HepG2 (cell line): Measurements from ENCODE around the gene CBX2. TPM values are rescaled to one million over a fixed set of nuclear protein-coding genes. Genes with fewer than 3 reads are reported as not detected.

Experiments used
- ATF7-NPFF ChIP-seq: sonication (generic); formaldehyde crosslinking; IDR thresholded peaks from 2 replicates; pipeline ENCODE4 v1.8.1; 2023; ENCODE audit warnings: mild to moderate bottlenecking, low read depth, missing genetic modification reagents, moderate library complexity
- ATRX ChIP-seq: sonication (generic); formaldehyde crosslinking; IDR thresholded peaks from 2 replicates; pipeline ENCODE4 v1.4.0; 2020; ENCODE audit warnings: missing genetic modification reagents, borderline replicate concordance
- JUN ChIP-seq: sonication (generic); formaldehyde crosslinking; IDR thresholded peaks from 2 replicates; pipeline ENCODE4 v1.4.0; 2020; ENCODE audit warnings: mild to moderate bottlenecking, missing genetic modification reagents
- SATB2 ChIP-seq: sonication (generic); formaldehyde crosslinking; IDR thresholded peaks from 2 replicates; pipeline ENCODE4 v1.5.0; 2020; ENCODE audit warnings: missing genetic modification reagents
- SIN3B ChIP-seq: fragments of 150-350 bp; IDR thresholded peaks from 2 replicates; pipeline ENCODE4 v1.6.1; 2014; ENCODE audit warnings: low read length
- ZFP36L1 ChIP-seq: sonication (generic); formaldehyde crosslinking; IDR thresholded peaks from 2 replicates; pipeline ENCODE4 v1.8.0; 2022; ENCODE audit warnings: mild to moderate bottlenecking, missing genetic modification reagents, moderate library complexity
- ZNF276 ChIP-seq: sonication (generic); formaldehyde crosslinking; IDR thresholded peaks from 2 replicates; pipeline ENCODE4 v1.4.0; 2020; ENCODE audit warnings: mild to moderate bottlenecking, low read depth, missing genetic modification reagents
- ZNF281 ChIP-seq: sonication (generic); formaldehyde crosslinking; IDR thresholded peaks from 2 replicates; pipeline ENCODE4 v1.4.0; 2020; ENCODE audit warnings: missing genetic modification reagents, borderline replicate concordance
- ZNF615 ChIP-seq: sonication (generic); formaldehyde crosslinking; IDR thresholded peaks from 2 replicates; pipeline ENCODE4 v1.5.0; 2020; ENCODE audit warnings: mild to moderate bottlenecking, missing genetic modification reagents, borderline replicate concordance
- ZNF747 ChIP-seq: sonication (generic); formaldehyde crosslinking; IDR thresholded peaks from 2 replicates; pipeline ENCODE4 v1.8.1; 2023; ENCODE audit warnings: missing genetic modification reagents, mild to moderate bottlenecking, borderline replicate concordance
- polyA plus RNA-seq, 8 experiments: library from polyadenylated mRNA; depleted of rRNA in 3 of 8; stranded (reverse) in 7 of 8; unstranded in 1 of 8; fragments of >200 nt; fragmentation: Illumina TruSeq in 4 of 8; extraction: Trizol in 4 of 8; gene quantifications; 2 replicates each; pipeline versions ENCODE4 v1.2.1 to v1.2.3, GENCODE V29; 2011 to 2016; ENCODE audit warnings: low read depth in 4 of 8, missing spikeins in 1 of 8, mixed read lengths in 1 of 8; ENCODE audit not compliant: insufficient read depth in 1 of 8
- total RNA-seq, 5 experiments: library from RNA; depleted of rRNA; stranded (reverse); fragments of >200 nt; fragmentation: Illumina TruSeq; extraction: Trizol; gene quantifications; 2 replicates each; pipeline ENCODE4 v1.2.3, GENCODE V29; 2016; ENCODE audit warnings: low read depth in 1 of 5
- TF ChIP-seq, protein P1 (sequence below): sonication (generic); formaldehyde crosslinking; IDR thresholded peaks from 2 replicates; pipeline ENCODE4 v1.5.1; 2020; ENCODE audit warnings: missing genetic modification reagents, mild to moderate bottlenecking, borderline replicate concordance
- TF ChIP-seq, protein P2 (sequence below): sonication (generic); formaldehyde crosslinking; IDR thresholded peaks from 2 replicates; pipeline ENCODE4 v1.4.0; 2020; ENCODE audit warnings: mild to moderate bottlenecking, missing genetic modification reagents

CBX2 gene
- total and polyA plus RNA-seq, 2 of the 13 experiments (the other 11 are each of a cell fraction or from before 2014, with no cell fraction given), result 14.5 to 31.1 TPM

- TF ChIP-seq ZNF276 (CRISPR knock-in tag), result no peak
- TF ChIP-seq ATRX (CRISPR knock-in tag), result no peak
- TF ChIP-seq, protein P1, sequence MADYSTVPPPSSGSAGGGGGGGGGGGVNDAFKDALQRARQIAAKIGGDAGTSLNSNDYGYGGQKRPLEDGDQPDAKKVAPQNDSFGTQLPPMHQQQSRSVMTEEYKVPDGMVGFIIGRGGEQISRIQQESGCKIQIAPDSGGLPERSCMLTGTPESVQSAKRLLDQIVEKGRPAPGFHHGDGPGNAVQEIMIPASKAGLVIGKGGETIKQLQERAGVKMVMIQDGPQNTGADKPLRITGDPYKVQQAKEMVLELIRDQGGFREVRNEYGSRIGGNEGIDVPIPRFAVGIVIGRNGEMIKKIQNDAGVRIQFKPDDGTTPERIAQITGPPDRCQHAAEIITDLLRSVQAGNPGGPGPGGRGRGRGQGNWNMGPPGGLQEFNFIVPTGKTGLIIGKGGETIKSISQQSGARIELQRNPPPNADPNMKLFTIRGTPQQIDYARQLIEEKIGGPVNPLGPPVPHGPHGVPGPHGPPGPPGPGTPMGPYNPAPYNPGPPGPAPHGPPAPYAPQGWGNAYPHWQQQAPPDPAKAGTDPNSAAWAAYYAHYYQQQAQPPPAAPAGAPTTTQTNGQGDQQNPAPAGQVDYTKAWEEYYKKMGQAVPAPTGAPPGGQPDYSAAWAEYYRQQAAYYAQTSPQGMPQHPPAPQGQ, result no peak
- TF ChIP-seq, protein P2, sequence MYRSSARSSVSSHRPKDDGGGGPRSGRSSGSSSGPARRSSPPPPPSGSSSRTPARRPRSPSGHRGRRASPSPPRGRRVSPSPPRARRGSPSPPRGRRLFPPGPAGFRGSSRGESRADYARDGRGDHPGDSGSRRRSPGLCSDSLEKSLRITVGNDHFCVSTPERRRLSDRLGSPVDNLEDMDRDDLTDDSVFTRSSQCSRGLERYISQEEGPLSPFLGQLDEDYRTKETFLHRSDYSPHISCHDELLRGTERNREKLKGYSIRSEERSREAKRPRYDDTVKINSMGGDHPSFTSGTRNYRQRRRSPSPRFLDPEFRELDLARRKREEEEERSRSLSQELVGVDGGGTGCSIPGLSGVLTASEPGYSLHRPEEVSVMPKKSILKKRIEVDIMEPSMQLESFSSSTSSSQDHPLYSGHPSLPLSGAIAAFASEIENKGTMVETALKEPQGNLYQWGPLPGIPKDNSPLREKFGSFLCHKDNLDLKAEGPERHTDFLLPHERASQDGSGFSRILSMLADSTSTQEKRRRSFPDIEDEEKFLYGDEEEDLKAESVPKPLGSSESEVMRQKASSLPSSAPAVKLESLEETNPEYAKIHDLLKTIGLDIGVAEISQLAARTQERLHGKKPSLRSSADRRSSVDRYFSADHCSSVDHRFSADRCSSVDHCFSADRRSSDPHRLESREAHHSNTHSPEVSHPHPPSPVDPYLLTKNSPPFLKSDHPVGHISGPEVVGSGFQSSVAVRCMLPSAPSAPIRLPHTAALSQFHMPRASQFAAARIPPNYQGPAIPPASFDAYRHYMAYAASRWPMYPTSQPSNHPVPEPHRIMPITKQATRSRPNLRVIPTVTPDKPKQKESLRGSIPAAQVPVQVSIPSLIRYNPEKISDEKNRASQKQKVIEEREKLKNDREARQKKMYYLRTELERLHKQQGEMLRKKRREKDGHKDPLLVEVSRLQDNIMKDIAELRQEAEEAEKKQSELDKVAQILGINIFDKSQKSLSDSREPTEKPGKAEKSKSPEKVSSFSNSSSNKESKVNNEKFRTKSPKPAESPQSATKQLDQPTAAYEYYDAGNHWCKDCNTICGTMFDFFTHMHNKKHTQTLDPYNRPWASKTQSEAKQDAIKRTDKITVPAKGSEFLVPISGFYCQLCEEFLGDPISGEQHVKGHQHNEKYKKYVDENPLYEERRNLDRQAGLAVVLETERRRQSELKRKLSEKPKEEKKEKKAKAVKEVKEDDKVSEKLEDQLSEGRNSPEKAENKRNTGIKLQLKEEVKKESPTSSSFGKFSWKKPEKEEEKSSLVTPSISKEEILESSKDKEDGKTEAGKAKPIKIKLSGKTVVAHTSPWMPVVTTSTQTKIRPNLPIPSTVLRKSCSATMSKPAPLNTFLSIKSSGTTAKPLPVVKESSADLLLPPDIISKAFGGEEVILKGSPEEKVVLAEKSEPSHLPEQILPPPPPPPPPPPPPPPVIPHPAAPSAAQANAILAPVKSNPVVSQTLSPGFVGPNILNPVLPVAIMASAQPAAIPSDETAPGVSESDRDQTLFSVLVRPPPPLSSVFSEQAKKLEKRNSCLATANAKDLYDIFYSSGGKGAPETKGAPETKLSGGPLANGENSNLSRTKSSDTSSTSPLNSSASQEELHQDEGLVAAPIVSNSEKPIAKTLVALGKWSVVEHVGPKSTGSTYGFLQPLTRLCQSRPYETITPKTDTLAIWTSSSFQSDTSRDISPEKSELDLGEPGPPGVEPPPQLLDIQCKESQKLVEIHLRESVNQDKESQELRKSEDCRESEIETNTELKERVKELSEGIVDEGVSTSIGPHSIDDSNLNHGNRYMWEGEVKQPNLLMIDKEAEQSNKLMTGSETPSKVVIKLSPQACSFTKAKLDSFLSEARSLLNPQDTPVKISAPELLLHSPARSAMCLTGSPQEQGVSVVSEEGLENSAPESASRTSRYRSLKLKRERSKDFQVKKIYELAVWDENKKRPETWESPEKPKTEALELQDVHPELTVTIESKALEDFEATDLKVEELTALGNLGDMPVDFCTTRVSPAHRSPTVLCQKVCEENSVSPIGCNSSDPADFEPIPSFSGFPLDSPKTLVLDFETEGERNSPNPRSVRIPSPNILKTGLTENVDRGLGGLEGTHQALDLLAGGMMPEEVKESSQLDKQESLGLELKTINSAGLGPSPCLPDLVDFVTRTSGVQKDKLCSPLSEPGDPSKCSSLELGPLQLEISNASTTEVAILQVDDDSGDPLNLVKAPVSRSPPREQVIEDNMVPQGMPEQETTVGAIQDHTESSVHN, result 0 out of 2 replicates have a peak, but pooled peaks have one; percentile 41
- TF ChIP-seq JUN (CRISPR knock-in tag), result no peak
- no peak for TF ChIP-seq ZNF281 (CRISPR knock-in tag)
- no peak for TF ChIP-seq ZFP36L1 (CRISPR knock-in tag)
- TF ChIP-seq SIN3B, result no peak
- TF ChIP-seq ZNF747, result 0 out of 2 replicates have a peak, but pooled peaks have one; percentile 53
- TF ChIP-seq ZNF615 (CRISPR knock-in tag), result no peak
- TF ChIP-seq ATF7-NPFF (CRISPR knock-in tag), result no peak
- TF ChIP-seq SATB2 (CRISPR knock-in tag), result no peak
These were observed 44.9 kb upstream of the CBX2 start (continued) for GRCh38 chr17:79732804-79733691.
